Smooth muscle cell (in vitro differentiated cells): ENCODE results near the gene RSRC1. TPM values are rescaled to one million over a fixed set of nuclear protein-coding genes. Genes with fewer than 3 reads are reported as not detected.
"Not testable (repeated sequence)": the region's sequence is repeated elsewhere in the genome, so short reads cannot be mapped to it uniquely, and the experiment has no call there.

ENCODE experiments used
- DNase-seq: peaks from one replicate; lab custom pipeline; 2025; ENCODE audit not compliant: unreplicated experiment; lab: John Stamatoyannopoulos, UW
- H2AFZ ChIP-seq: fragments of 200-600 bp; sonication (generic); 2 replicates; pipeline ENCODE4 v1.6.0; 2016; ENCODE audit warnings: antibody characterized with exemption, low read depth, mild to moderate bottlenecking
- H3F3A ChIP-seq: fragments of 200-600 bp; sonication (generic); 2 replicates; pipeline ENCODE4 v1.6.0; 2017; ENCODE audit warnings: antibody characterized with exemption, low read depth
- H3K27ac ChIP-seq: fragments of 200-600 bp; sonication (generic); 2 replicates; pipeline ENCODE4 v1.5.1; 2016; ENCODE audit warnings: low read depth, mild to moderate bottlenecking
- H3K27me3 ChIP-seq: fragments of 200-600 bp; sonication (generic); 2 replicates; pipeline ENCODE4 v1.6.1; 2016; ENCODE audit warnings: low read depth, mild to moderate bottlenecking
- H3K36me3 ChIP-seq: fragments of 200-600 bp; sonication (generic); 2 replicates; pipeline ENCODE4 v1.5.1; 2016; ENCODE audit warnings: low read depth
- H3K4me1 ChIP-seq: fragments of 200-600 bp; sonication (generic); 2 replicates; pipeline ENCODE4 v1.5.1; 2016; ENCODE audit warnings: low read depth
- H3K4me2 ChIP-seq: fragments of 200-600 bp; sonication (generic); 2 replicates; pipeline ENCODE4 v1.6.0; 2016; ENCODE audit warnings: mild to moderate bottlenecking
- H3K4me3 ChIP-seq: fragments of 200-600 bp; sonication (generic); 2 replicates; pipeline ENCODE4 v1.5.1; 2016; ENCODE audit warnings: mild to moderate bottlenecking
- H3K79me2 ChIP-seq: fragments of 200-600 bp; sonication (generic); 2 replicates; pipeline ENCODE4 v1.6.0; 2016; ENCODE audit warnings: low read depth, mild to moderate bottlenecking
- H3K9ac ChIP-seq: fragments of 200-600 bp; sonication (generic); 2 replicates; pipeline ENCODE4 v1.6.0; 2016; ENCODE audit warnings: low read depth
- H3K9me3 ChIP-seq: fragments of 200-600 bp; sonication (generic); replicated peaks from 2 replicates; pipeline ENCODE4 v1.5.1; 2016; ENCODE audit warnings: low read depth
- H4K20me1 ChIP-seq: fragments of 200-600 bp; sonication (generic); 2 replicates; pipeline ENCODE4 v1.6.0; 2016; ENCODE audit warnings: low read depth
- WGBS: methylation state at CpG from one replicate; pipeline ENCODE4 v1.1.7; 2016; ENCODE audit warnings: low lambda C conversion rate; 5-methylcytosine and 5-hydroxymethylcytosine counted together
- polyA plus RNA-seq: library from polyadenylated mRNA; unstranded; fragments of >200 nt; fragmentation: Nextera tagmentation; extraction: Ambion mirVana; gene quantifications from 2 replicates; pipeline ENCODE4 v1.2.1, GENCODE V29; 2016
- total RNA-seq: library from RNA; depleted of rRNA; stranded (reverse); fragments of >200 nt; gene quantifications from 2 replicates; pipeline ENCODE4 v1.2.3, GENCODE V29; 2014
- TF ChIP-seq, protein P1 (sequence below): fragments of 200-600 bp; sonication (generic); IDR thresholded peaks from 2 replicates; pipeline ENCODE4 v1.5.1; 2017; ENCODE audit warnings: borderline replicate concordance, mild to moderate bottlenecking, antibody characterized with exemption; ENCODE audit not compliant: insufficient read depth, poor library complexity, severe bottlenecking

RSRC1 gene, protein sequence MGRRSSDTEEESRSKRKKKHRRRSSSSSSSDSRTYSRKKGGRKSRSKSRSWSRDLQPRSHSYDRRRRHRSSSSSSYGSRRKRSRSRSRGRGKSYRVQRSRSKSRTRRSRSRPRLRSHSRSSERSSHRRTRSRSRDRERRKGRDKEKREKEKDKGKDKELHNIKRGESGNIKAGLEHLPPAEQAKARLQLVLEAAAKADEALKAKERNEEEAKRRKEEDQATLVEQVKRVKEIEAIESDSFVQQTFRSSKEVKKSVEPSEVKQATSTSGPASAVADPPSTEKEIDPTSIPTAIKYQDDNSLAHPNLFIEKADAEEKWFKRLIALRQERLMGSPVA
- total RNA-seq (43.9 and 45.1 TPM in 2 replicates), polyA plus RNA-seq (18.5 and 23.8 TPM in 2 replicates)

DNA sequence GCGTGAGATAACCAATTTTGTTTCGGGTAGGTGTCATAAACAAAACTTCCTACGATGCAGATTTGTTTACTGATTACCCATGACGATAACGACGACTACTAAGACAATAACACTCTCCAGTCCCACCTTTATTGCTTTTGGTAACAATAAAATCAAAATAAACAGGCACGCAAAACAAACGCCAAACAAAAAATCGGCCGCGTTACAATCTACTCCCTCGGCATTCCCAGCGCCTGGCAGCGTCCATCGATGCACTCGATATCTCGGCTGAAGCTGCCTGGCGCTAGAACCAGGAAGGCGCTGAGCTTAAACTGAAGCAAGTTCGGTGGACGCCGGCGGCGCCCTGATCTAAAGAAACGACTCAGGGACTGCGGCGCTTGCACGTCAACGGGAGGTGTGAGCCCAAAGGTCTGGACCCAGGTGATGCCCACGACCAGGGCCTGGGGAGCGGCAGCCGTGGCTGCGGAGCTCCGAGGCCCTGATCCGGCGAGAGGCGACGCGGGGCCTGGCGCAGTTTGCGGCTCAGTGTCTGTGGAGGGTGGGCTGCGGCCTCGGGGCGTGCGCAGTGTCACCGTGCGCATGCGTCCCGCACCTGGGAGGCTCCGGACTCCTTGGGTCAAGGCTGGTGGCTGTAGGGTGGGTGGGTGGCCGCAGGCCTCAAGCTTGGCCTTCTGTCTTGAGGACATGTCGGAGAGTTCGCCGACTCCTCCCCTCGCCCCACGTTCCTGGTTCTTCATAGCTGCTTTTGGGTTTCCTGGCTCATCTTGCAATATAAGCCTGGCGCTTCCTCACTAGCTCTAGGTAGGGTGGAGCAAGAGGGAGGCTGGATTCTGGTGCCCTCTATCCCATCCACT lies at the start of gene RSRC1:
RSRC1 (plus strand) TSS at position 286 of the 854 bp plus-strand sequence. CDS start 12,016 bp downstream, outside the sequence.
- Histone ChIP-seq H3K4me2 (peak within 1 kb of the TSS; percentile 92), H4K20me1 (no peaks in the 10 kb centered on the region), H3F3A (no peaks in the 10 kb centered on the region), H2AFZ (peak within 1 kb of the TSS; percentile 96), H3K36me3 (no peaks in the 10 kb centered on the region), H3K79me2 (peaks cover 37% of the 10 kb centered on the region), H3K9me3 (no peaks in the 10 kb centered on the region), H3K4me1 (peaks cover 12% of the 10 kb centered on the region), H3K9ac (peak within 1 kb of the TSS; percentile 88), H3K4me3 (peak within 1 kb of the TSS; percentile 84), H3K27ac (peak within 1 kb of the TSS; percentile 78), H3K27me3 (peaks cover 42% of the 10 kb centered on the region)
- DNase-seq: no peak
- under 1% methylated on average over 56 of the region's 57 CpGs for WGBS
- TF ChIP-seq, protein P1, sequence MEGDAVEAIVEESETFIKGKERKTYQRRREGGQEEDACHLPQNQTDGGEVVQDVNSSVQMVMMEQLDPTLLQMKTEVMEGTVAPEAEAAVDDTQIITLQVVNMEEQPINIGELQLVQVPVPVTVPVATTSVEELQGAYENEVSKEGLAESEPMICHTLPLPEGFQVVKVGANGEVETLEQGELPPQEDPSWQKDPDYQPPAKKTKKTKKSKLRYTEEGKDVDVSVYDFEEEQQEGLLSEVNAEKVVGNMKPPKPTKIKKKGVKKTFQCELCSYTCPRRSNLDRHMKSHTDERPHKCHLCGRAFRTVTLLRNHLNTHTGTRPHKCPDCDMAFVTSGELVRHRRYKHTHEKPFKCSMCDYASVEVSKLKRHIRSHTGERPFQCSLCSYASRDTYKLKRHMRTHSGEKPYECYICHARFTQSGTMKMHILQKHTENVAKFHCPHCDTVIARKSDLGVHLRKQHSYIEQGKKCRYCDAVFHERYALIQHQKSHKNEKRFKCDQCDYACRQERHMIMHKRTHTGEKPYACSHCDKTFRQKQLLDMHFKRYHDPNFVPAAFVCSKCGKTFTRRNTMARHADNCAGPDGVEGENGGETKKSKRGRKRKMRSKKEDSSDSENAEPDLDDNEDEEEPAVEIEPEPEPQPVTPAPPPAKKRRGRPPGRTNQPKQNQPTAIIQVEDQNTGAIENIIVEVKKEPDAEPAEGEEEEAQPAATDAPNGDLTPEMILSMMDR: no peak

DNA sequence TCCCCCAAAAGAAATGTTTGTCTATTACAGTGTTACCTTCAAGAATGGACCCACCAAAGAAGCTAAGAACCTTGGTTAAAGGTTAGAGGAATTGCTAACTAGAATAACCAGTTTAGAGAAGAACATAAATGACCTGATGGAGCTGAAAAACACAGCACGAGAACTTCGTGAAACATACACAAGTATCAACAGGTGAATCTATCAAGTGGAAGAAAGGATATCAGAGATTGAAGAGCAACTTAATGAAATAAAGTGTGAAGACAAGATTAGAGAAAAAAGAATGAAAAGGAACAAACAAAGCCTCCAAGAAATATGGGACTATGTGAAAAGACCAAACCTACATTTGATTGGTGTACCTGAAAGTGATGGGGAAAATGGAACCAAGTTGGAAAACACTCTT lies 44.3 kb upstream of the RSRC1 start:
- H3K36me3 ChIP-seq, H3K9ac ChIP-seq, H3K4me1 ChIP-seq, H2AFZ ChIP-seq, H4K20me1 ChIP-seq, H3K27ac ChIP-seq, H3K4me3 ChIP-seq, H3K79me2 ChIP-seq, DNase-seq, H3F3A ChIP-seq, H3K9me3 ChIP-seq, H3K4me2 ChIP-seq: not testable (repeated sequence)
- 88% methylated on average over 2 of the region's 2 CpGs for WGBS
- H3K27me3 ChIP-seq: peaks cover 16% of the 10 kb centered on the region

DNA sequence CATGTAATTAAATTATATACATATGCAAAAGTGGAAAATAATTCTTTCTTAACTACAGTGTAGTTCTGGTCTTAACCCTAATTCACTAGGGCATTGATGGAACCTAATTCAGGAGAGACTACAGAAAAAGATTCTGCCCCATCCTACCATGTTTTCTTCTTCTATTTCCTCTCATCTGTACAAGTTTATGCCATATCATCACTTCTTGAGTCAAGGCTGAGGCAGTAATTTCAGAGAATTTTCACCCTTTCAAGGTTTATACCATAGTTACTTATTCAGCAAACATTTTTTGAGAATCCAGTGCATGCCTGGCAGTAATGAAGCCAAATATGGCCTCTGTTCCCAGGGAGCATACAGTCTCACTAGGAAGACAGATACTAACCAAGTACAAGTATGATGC lies 37.1 kb upstream of the RSRC1 start:
- Histone ChIP-seq H3K4me2 (no peak overlapping the region), H3K27me3 (peaks cover 5% of the 10 kb centered on the region), H3K4me1 (no peaks in the 10 kb centered on the region), H2AFZ (no peak overlapping the region), H3K9ac (no peak overlapping the region), H3F3A (no peaks in the 10 kb centered on the region), H3K79me2 (no peaks in the 10 kb centered on the region), H3K4me3 (no peak overlapping the region), H4K20me1 (no peaks in the 10 kb centered on the region), H3K36me3 (no peaks in the 10 kb centered on the region), H3K27ac (no peak overlapping the region), H3K9me3 (no peaks in the 10 kb centered on the region)
- TF ChIP-seq, protein P1: no peak
- no peak for DNase-seq

DNA sequence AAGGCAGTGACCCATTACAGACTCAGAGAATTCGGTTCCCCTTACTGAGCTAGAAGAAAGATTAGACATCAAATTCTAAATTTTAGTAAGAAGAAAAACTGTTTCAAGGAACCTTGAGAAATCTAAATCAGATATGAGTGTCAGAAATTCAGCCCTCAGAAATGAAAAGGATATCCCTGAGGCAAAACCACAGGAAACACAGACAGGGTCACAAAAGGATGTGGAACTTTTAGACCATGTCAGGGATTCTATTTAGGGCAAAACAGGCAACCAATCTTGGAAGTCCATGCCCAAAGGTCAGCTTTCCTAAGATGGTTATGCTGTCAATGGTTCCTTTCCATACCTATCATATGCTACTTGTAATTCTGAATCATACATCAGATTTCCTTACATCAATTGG lies 35.3 kb upstream of the RSRC1 start:
- no peak for DNase-seq
- Histone ChIP-seq H3K9me3 (no peaks in the 10 kb centered on the region), H3K4me1 (no peaks in the 10 kb centered on the region)

More for the DNA sequence above, 35.3 kb upstream of the RSRC1 start:
- WGBS: 83% methylated on average over 1 of the region's 1 CpG
- TF ChIP-seq, protein P1: no peak
- Histone ChIP-seq H3K27ac (no peak overlapping the region), H3F3A (no peaks in the 10 kb centered on the region), H4K20me1 (no peaks in the 10 kb centered on the region), H3K79me2 (no peaks in the 10 kb centered on the region), H3K4me3 (no peak overlapping the region), H3K4me2 (no peak overlapping the region), H3K27me3 (peaks cover 9% of the 10 kb centered on the region), H2AFZ (no peak overlapping the region), H3K36me3 (no peaks in the 10 kb centered on the region), H3K9ac (no peak overlapping the region)
